Upper lobe of left lung (tissue), 6 donors: Measurements from ENCODE around the gene KIAA1755. TPM values are rescaled to one million over a fixed set of nuclear protein-coding genes. Genes with fewer than 3 reads are reported as not detected.

Experiments used
- ATAC-seq, 2 donors: fragments of 200-7000 bp; cut with Tn5 transposase; one replicate each; pipeline ENCODE4 v1.9.1; 2022; ENCODE audit warnings: mild to moderate bottlenecking in 2 of 2, moderate library complexity in 2 of 2; ENCODE audit not compliant: low FRiP score in 2 of 2
- DNase-seq, 2 donors: peaks; one replicate each; pipeline ENCODE4 v3.0.0-alpha.2; 2019 to 2020
- H3K27ac ChIP-seq, 4 donors: fragments of 200-600 bp; sonication (generic); one replicate each; pipeline ENCODE4 v1.5.1; 2016 to 2019
- H3K27me3 ChIP-seq, 4 donors: fragments of 200-600 bp; sonication (generic); one replicate each; pipeline ENCODE4 v1.5.1; 2017 to 2019
- H3K36me3 ChIP-seq, 4 donors: fragments of 200-600 bp; sonication (generic); one replicate each; pipeline ENCODE4 v1.5.1; 2016 to 2019
- H3K4me1 ChIP-seq, 4 donors: fragments of 200-600 bp; sonication (generic); one replicate each; pipeline ENCODE4 v1.5.1; 2018 to 2019
- H3K4me3 ChIP-seq, 4 donors: fragments of 200-600 bp; sonication (generic); one replicate each; pipeline ENCODE4 v1.5.1; 2017 to 2019; ENCODE audit warnings: mild to moderate bottlenecking in 2 of 4, moderate library complexity in 1 of 4
- H3K9me3 ChIP-seq, 4 donors: fragments of 200-600 bp; sonication (generic); one replicate each; pipeline ENCODE4 v1.5.1; 2018 to 2019
- CTCF ChIP-seq, 6 experiments: fragments of 450-650 bp in 4 of 6; fragments of 200-600 bp in 2 of 6; sonication (generic) in 2 of 6; IDR thresholded peaks; one replicate each; pipeline ENCODE4 v1.5.1; 2016 to 2019; ENCODE audit warnings: antibody characterized with exemption in 6 of 6
- EP300 ChIP-seq, 4 donors: sonication (generic); formaldehyde crosslinking; IDR thresholded peaks; one replicate each; pipeline ENCODE4 v1.5.1; 2017; ENCODE audit warnings: antibody characterized with exemption in 4 of 4, control low read depth in 2 of 4
- POLR2A ChIP-seq, 4 donors: fragments of 450-650 bp; IDR thresholded peaks; one replicate each; pipeline ENCODE4 v1.5.1; 2016 to 2017; ENCODE audit warnings: antibody characterized with exemption in 4 of 4, mild to moderate bottlenecking in 2 of 4
- POLR2AphosphoS5 ChIP-seq, 2 donors: sonication (generic); formaldehyde crosslinking; IDR thresholded peaks; one replicate each; pipeline ENCODE4 v1.5.1; 2017; ENCODE audit warnings: antibody characterized with exemption in 2 of 2
- WGBS, 2 donors: methylation state at CpG; one replicate each; pipeline ENCODE4 v1.1.5; 2017 to 2018; 5-methylcytosine and 5-hydroxymethylcytosine counted together
- total RNA-seq, 6 donors: library from RNA; depleted of rRNA in 4 of 6; stranded (reverse); fragments of >200 nt in 4 of 6; gene quantifications; one replicate each; pipeline versions ENCODE4 v1.1.0 to v1.2.1, GENCODE V29; 2016 to 2021
- donor health status: DM: no; HTN: no; CAD: no; lungs with moderate emphysema.
- donor health status: DM: no; HTN: yes; CAD: no; lungs with severe emphysema.

The KIAA1755 gene
- total RNA-seq, 6 donors from 2014 or later = 0.15 to 3.1 (median 1.4) TPM

GRCh38 chr20:38215194-38216182, 45.0 kb downstream of the KIAA1755 start:
- H3K4me1 ChIP-seq = no peaks in the 10 kb centered on the region
- H3K9me3 ChIP-seq = no peaks in the 10 kb centered on the region
- H3K27ac ChIP-seq = no peak overlapping the region
- H3K36me3 ChIP-seq = no peaks in the 10 kb centered on the region
- no peak for TF ChIP-seq POLR2A (IDR thresholded peaks at IDR 0.05)
- TF ChIP-seq EP300 (IDR thresholded peaks at IDR 0.05) = no peak
- TF ChIP-seq POLR2AphosphoS5 (IDR thresholded peaks at IDR 0.05) = no peak
- TF ChIP-seq CTCF (IDR thresholded peaks at IDR 0.05) = no peak
- no peak for ATAC-seq
- no peaks in the 10 kb centered on the region for H3K27me3 ChIP-seq
- no peak for DNase-seq
- WGBS, 2 donors = 86 to 91% methylated on average over 23 of the region's 23 CpGs
- H3K4me3 ChIP-seq = no peak overlapping the region

DNA sequence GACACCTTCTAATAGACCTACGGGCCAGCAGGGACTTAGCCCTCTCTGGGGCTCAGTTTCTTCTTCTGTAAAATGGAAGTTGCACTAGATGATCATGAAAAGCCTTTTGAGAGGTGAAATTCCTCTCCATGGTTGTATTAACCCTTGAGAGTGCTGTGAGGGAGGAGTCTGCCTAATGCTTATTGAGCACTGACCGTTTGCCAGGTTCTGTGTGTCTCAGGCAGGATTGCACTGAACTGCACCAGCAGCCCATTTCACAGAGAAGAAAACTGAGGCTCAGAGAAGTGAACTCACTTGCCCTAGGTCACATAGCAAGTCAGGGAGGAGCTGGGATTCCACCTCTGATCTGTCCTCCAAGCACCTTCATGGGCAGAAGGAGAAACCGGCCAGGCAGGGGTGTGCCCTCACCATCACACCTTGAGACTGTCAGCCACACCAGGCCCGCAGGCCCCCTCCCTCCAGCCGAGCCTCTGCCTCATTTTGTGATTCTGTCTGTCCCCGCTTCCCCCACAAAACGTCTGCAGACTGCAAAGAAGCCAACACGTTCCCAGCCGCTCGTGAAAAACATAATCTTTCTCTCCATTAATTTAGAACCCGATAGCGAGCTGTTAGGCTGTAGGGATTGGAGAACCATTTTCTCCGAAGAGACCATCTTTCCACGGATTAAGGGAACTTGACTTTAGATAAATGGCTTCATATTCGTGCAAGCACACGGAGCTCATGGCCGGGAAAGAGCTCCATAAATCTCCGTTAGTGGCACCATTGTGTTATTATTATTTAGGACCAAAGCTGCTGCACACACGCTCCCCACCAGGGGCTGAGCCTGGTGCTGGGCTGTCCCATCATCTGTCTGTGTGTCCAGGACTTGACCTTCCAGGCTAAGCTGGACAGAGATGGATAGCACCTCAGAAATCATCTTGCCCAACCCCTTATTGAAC, 46.0 kb downstream of the KIAA1755 start:
- DNase-seq (peak in 1 of 2 donors; percentile 24), ATAC-seq (no peak)
- no peaks in the 10 kb centered on the region for H3K27me3 ChIP-seq
- no peak for TF ChIP-seq POLR2A (IDR thresholded peaks at IDR 0.05)
- TF ChIP-seq POLR2AphosphoS5 (IDR thresholded peaks at IDR 0.05) = no peak
- peak in 1 of 6 experiments; percentile 5 for TF ChIP-seq CTCF (IDR thresholded peaks at IDR 0.05)
- no peak for TF ChIP-seq EP300 (IDR thresholded peaks at IDR 0.05)
- H3K9me3 ChIP-seq = no peaks in the 10 kb centered on the region
- H3K27ac ChIP-seq = no peak overlapping the region
- no peaks in the 10 kb centered on the region for H3K4me1 ChIP-seq
- H3K4me3 ChIP-seq = no peak overlapping the region
- WGBS, 2 donors = 73 to 79% methylated on average over 19 of the region's 19 CpGs
- no peaks in the 10 kb centered on the region for H3K36me3 ChIP-seq

DNA sequence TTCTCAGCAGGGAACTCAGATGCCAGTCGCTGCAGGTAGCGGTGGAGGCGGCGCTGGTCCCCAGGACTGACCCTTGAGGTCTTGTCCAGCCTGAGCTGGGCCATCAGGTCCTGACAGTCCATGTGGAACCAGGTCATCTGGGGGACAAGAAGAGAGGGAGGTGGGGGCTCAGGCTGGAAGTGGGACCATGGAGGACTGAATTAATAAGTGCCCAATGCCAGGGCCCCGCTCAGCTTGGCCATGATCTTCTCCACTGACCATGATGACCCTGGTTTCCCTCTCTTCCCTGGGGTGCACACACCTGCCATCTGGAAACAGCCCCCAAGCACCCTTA, 47.0 kb downstream of the KIAA1755 start:
- Histone ChIP-seq H3K27ac (no peak overlapping the region), H3K9me3 (no peaks in the 10 kb centered on the region), H3K4me1 (no peaks in the 10 kb centered on the region), H3K4me3 (no peak overlapping the region), H3K36me3 (no peaks in the 10 kb centered on the region), H3K27me3 (no peaks in the 10 kb centered on the region)
- no peak for ATAC-seq
- TF ChIP-seq POLR2AphosphoS5 (IDR thresholded peaks at IDR 0.05) = no peak
- TF ChIP-seq CTCF (IDR thresholded peaks at IDR 0.05) = no peak
- WGBS, 2 donors = 92 to 93% methylated on average over 5 of the region's 5 CpGs
- DNase-seq = peak in 1 of 2 donors; percentile 67

GRCh38 chr20:38212806-38213606, 47.5 kb downstream of the KIAA1755 start:
- H3K9me3 ChIP-seq = no peaks in the 10 kb centered on the region

More at GRCh38 chr20:38212806-38213606, 47.5 kb downstream of the KIAA1755 start:
- Histone ChIP-seq H3K4me3 (no peak overlapping the region), H3K27me3 (no peaks in the 10 kb centered on the region), H3K36me3 (no peaks in the 10 kb centered on the region), H3K27ac (no peak overlapping the region), H3K4me1 (no peaks in the 10 kb centered on the region)
- TF ChIP-seq POLR2AphosphoS5 (IDR thresholded peaks at IDR 0.05) = no peak
- TF ChIP-seq EP300 (IDR thresholded peaks at IDR 0.05) = no peak
- no peak for TF ChIP-seq POLR2A (IDR thresholded peaks at IDR 0.05)
- TF ChIP-seq CTCF (IDR thresholded peaks at IDR 0.05) = no peak
- no peak for ATAC-seq
- no peak for DNase-seq
- WGBS, 2 donors = 78 to 89% methylated on average over 10 to 18 of the region's 18 CpGs
